Testis (tissue), 3 donors: ENCODE data around the gene ULK4. TPM values are rescaled to one million over a fixed set of nuclear protein-coding genes. Genes with fewer than 3 reads are reported as not detected.

Experiments used
- DNase-seq: peaks from one replicate; pipeline ENCODE4 v3.0.0-alpha.2; 2019
- H3K27ac ChIP-seq, 2 donors: fragments of 200-600 bp; sonication (generic); one replicate each; pipeline ENCODE4 v1.5.1; 2019
- H3K27me3 ChIP-seq: fragments of 200-600 bp; sonication (generic); one replicate; pipeline ENCODE4 v1.5.1; 2019
- H3K36me3 ChIP-seq: fragments of 200-600 bp; sonication (generic); one replicate; pipeline ENCODE4 v1.5.1; 2017; ENCODE audit warnings: low read depth; ENCODE audit errors: missing control alignments
- H3K4me1 ChIP-seq: fragments of 200-600 bp; sonication (generic); one replicate; pipeline ENCODE4 v1.5.1; 2019
- H3K4me3 ChIP-seq, 2 donors: fragments of 200-600 bp; sonication (generic); one replicate each; pipeline ENCODE4 v1.5.1; 2017 to 2019
- H3K9me3 ChIP-seq: fragments of 200-600 bp; sonication (generic); one replicate; pipeline ENCODE4 v1.5.1; 2017
- CTCF ChIP-seq, 3 experiments: fragments of 450-650 bp in 2 of 3; fragments of 200-600 bp in 1 of 3; sonication (generic) in 1 of 3; IDR thresholded peaks; one replicate each; pipeline ENCODE4 v1.5.1; 2016 to 2019; ENCODE audit warnings: antibody characterized with exemption in 3 of 3, mild to moderate bottlenecking in 2 of 3, moderate library complexity in 1 of 3
- POLR2A ChIP-seq: fragments of 450-650 bp; IDR thresholded peaks from one replicate; pipeline ENCODE4 v1.6.1; 2017; ENCODE audit warnings: antibody characterized with exemption, mild to moderate bottlenecking, moderate library complexity
- WGBS, 2 donors: methylation state at CpG; one replicate each; pipeline ENCODE4 v1.1.5; 2018; 5-methylcytosine and 5-hydroxymethylcytosine counted together
- intact Hi-C: fragments of 100-400 bp; cut with DNase I; formaldehyde crosslinking; loops from one replicate; pipeline ENCODE4 v1.15.1; 2023; ENCODE audit warnings: low total_unique reads
- polyA plus RNA-seq: library from polyadenylated mRNA; stranded (reverse); fragments of 350-450 nt; fragmentation: Illumina TruSeq; extraction: RNeasy Lipid Tissue Mini Kit (QIAGEN cat#74804); gene quantifications from one replicate; pipeline ENCODE4 v1.2.3, GENCODE V29; 2014; ENCODE audit warnings: low read depth, low replicate concordance; ENCODE audit not compliant: insufficient read depth
- total RNA-seq, 2 donors: library from RNA; depleted of rRNA; stranded (reverse); fragments of >200 nt; gene quantifications; one replicate each; pipeline ENCODE4 v1.2.3, GENCODE V29; 2016

Gene ULK4
- total and polyA plus RNA-seq, 3 donors from 2014 or later: 45.7 to 91.6 (median 47.4) TPM

- H3K36me3 ChIP-seq: no peaks in the 10 kb centered on the region
- H3K4me3 ChIP-seq: no peak overlapping the region
- intact Hi-C loops: no loop called here
- no peaks in the 10 kb centered on the region for H3K9me3 ChIP-seq
- H3K27me3 ChIP-seq: no peaks in the 10 kb centered on the region
- no peak overlapping the region for H3K27ac ChIP-seq
- no peaks in the 10 kb centered on the region for H3K4me1 ChIP-seq
- no peak for TF ChIP-seq POLR2A
- no peak for TF ChIP-seq CTCF (IDR thresholded peaks at IDR 0.05)
- no peak for DNase-seq
- WGBS, 2 donors: 89% methylated on average over 2 of the region's 2 CpGs
These were observed 520.8 kb downstream of the ULK4 start for GRCh38 chr3:41441139-41441538.

- intact Hi-C loops: no loop called here
- Histone ChIP-seq H3K27ac (no peak overlapping the region), H3K4me3 (no peak overlapping the region), H3K4me1 (no peaks in the 10 kb centered on the region), H3K9me3 (no peaks in the 10 kb centered on the region), H3K27me3 (no peaks in the 10 kb centered on the region), H3K36me3 (no peaks in the 10 kb centered on the region)
- no peak for DNase-seq
- 59 to 79% methylated on average over 1 of the region's 1 CpG for WGBS, 2 donors
- TF ChIP-seq CTCF (IDR thresholded peaks at IDR 0.05): no peak
- no peak for TF ChIP-seq POLR2A
These were observed 524.9 kb downstream of the ULK4 start for GRCh38 chr3:41436983-41437382.

GRCh38 chr3:41434781-41435180, 527.1 kb downstream of the ULK4 start:
- WGBS, 2 donors: 90 to 98% methylated on average over 2 of the region's 2 CpGs
- TF ChIP-seq CTCF (IDR thresholded peaks at IDR 0.05): no peak
- no peak for TF ChIP-seq POLR2A
- H3K4me3 ChIP-seq: no peak overlapping the region
- H3K27ac ChIP-seq: no peak overlapping the region
- H3K4me1 ChIP-seq: no peaks in the 10 kb centered on the region
- intact Hi-C loops: no loop called here
- no peaks in the 10 kb centered on the region for H3K27me3 ChIP-seq
- no peaks in the 10 kb centered on the region for H3K9me3 ChIP-seq
- DNase-seq: no peak
- no peaks in the 10 kb centered on the region for H3K36me3 ChIP-seq

- H3K36me3 ChIP-seq: no peaks in the 10 kb centered on the region
- H3K27ac ChIP-seq: no peak overlapping the region
- no peaks in the 10 kb centered on the region for H3K4me1 ChIP-seq
- H3K27me3 ChIP-seq: no peaks in the 10 kb centered on the region
- TF ChIP-seq CTCF (IDR thresholded peaks at IDR 0.05) (no peak), POLR2A (no peak)
- no peak overlapping the region for H3K4me3 ChIP-seq
- H3K9me3 ChIP-seq: no peaks in the 10 kb centered on the region
- intact Hi-C loops: no loop called here
- no peak for DNase-seq
- WGBS, 2 donors: 64 to 65% methylated on average over 4 of the region's 4 CpGs
These were observed 530.5 kb downstream of the ULK4 start for GRCh38 chr3:41431386-41431785.

GRCh38 chr3:41430886-41431285, 531.0 kb downstream of the ULK4 start:
- H3K27me3 ChIP-seq: no peaks in the 10 kb centered on the region
- no peaks in the 10 kb centered on the region for H3K36me3 ChIP-seq
- H3K9me3 ChIP-seq: no peaks in the 10 kb centered on the region
- H3K4me1 ChIP-seq: no peaks in the 10 kb centered on the region
- intact Hi-C loops: no loop called here
- no peak overlapping the region for H3K27ac ChIP-seq
- WGBS, 2 donors: 60 to 79% methylated on average over 12 of the region's 12 CpGs
- no peak for TF ChIP-seq POLR2A
- TF ChIP-seq CTCF (IDR thresholded peaks at IDR 0.05): no peak
- no peak overlapping the region for H3K4me3 ChIP-seq
- no peak for DNase-seq
